GM10266 (cell line): ENCODE data around the gene ARHGAP26.
A peak's percentile ranks its signal among the peaks of the same experiment; 100 is the strongest.

Source experiments
- DNase-seq: peaks from one replicate; pipeline ENCODE4 v3.0.0; 2012; ENCODE audit errors: extremely low spot score
- CTCF ChIP-seq: IDR thresholded peaks from 2 replicates; pipeline ENCODE4 v1.5.1; 2012; ENCODE audit warnings: mild to moderate bottlenecking, low read depth; ENCODE audit not compliant: control insufficient read depth, insufficient read depth; ENCODE audit errors: missing control alignments

Gene ARHGAP26

GRCh38 chr5:142915038-142915437, 144.9 kb downstream of the ARHGAP26 start:
- no peak for TF ChIP-seq CTCF
- no peak for DNase-seq

GRCh38 chr5:142915813-142916424, 145.7 kb downstream of the ARHGAP26 start:
- TF ChIP-seq CTCF, result peak; percentile 40
- DNase-seq, result peak; percentile 33

- no peak for TF ChIP-seq CTCF
- DNase-seq, result no peak
Observed at GRCh38 chr5:142918959-142919635, 148.9 kb downstream of the ARHGAP26 start.

- TF ChIP-seq CTCF, result no peak
Observed at GRCh38 chr5:142920849-142921612, 150.9 kb downstream of the ARHGAP26 start.

GRCh38 chr5:142922223-142922952, 152.2 kb downstream of the ARHGAP26 start:
- peak; percentile 29 for DNase-seq

More at GRCh38 chr5:142920849-142921612, 150.9 kb downstream of the ARHGAP26 start:
- DNase-seq, result no peak

GRCh38 chr5:142924135-142924883, 154.1 kb downstream of the ARHGAP26 start:
- TF ChIP-seq CTCF, result peak; percentile 61
- peak; percentile 12 for DNase-seq

More at GRCh38 chr5:142922223-142922952, 152.2 kb downstream of the ARHGAP26 start:
- peak; percentile 51 for TF ChIP-seq CTCF
